NCI-H446 treated with DMSO at 0.1 percent for 48 hours (cell line): ENCODE data around the gene TMEM53.
A peak's percentile ranks its signal among the peaks of the same experiment; 100 is the strongest.

Experiments
- DNase-seq: peaks from one replicate; lab custom pipeline; 2025; lab: John Stamatoyannopoulos, UW

The TMEM53 gene

GRCh38 chr1:44647896-44648295 is 26.4 kb downstream of the TMEM53 start:
- no peak for DNase-seq

GRCh38 chr1:44646261-44647110 is 27.8 kb downstream of the TMEM53 start:
- DNase-seq, result no peak

- DNase-seq, result peak; percentile 69
These were observed 28.6 kb downstream of the TMEM53 start for GRCh38 chr1:44645476-44646244.

- no peak for DNase-seq
These were observed 29.5 kb downstream of the TMEM53 start for GRCh38 chr1:44644806-44645205.

GRCh38 chr1:44643721-44644334 is 30.5 kb downstream of the TMEM53 start:
- peak; percentile 10 for DNase-seq

- DNase-seq, result no peak
These were observed 31.4 kb downstream of the TMEM53 start for GRCh38 chr1:44642925-44643324.

GRCh38 chr1:44642255-44642654 is 32.0 kb downstream of the TMEM53 start:
- no peak for DNase-seq

- no peak for DNase-seq
These were observed 32.9 kb downstream of the TMEM53 start for GRCh38 chr1:44641126-44642102.

- DNase-seq, result no peak
These were observed 34.0 kb downstream of the TMEM53 start for GRCh38 chr1:44640200-44640853.

GRCh38 chr1:44637702-44638411 is 36.4 kb downstream of the TMEM53 start:
- DNase-seq, result no peak

GRCh38 chr1:44636688-44637598 is 37.3 kb downstream of the TMEM53 start:
- DNase-seq, result no peak

GRCh38 chr1:44636083-44636687 is 38.1 kb downstream of the TMEM53 start:
- DNase-seq, result no peak

GRCh38 chr1:44635439-44635838 is 38.8 kb downstream of the TMEM53 start:
- no peak for DNase-seq

GRCh38 chr1:44634606-44635189 is 39.6 kb downstream of the TMEM53 start:
- no peak for DNase-seq

GRCh38 chr1:44632598-44632997 is 41.7 kb downstream of the TMEM53 start:
- DNase-seq, result no peak

- DNase-seq, result peak; percentile 75
These were observed 42.4 kb downstream of the TMEM53 start for GRCh38 chr1:44631647-44632539.

GRCh38 chr1:44631333-44631646 is 43.0 kb downstream of the TMEM53 start:
- DNase-seq, result no peak

- no peak for DNase-seq
These were observed 44.2 kb downstream of the TMEM53 start for GRCh38 chr1:44630116-44630515.
